Measurements from ENCODE around the gene EVA1C. TPM values are rescaled to one million over a fixed set of nuclear protein-coding genes. Genes with fewer than 3 reads are reported as not detected.

EVA1C gene
- total RNA-seq, 1 experiment from 2014 or later, result 29.3 TPM

DNA sequence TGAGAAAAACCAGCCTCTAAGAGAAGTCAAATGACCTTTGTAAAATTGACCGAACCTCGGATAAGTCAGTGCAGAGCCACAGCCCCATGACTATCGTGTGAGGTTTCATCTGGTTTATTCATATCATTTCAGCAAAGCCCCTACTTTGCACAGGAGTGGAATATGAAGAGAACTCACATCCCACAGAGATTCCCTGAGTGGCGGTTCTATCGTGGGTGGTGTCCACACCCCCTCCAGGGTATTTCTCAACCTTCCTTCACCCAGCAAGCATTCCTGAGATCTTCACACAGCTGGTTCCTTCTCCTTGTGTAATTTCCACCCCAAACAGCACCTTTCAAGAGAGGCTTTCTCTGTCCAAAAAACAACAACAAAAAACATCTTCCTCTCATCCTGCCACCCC is 47.5 kb downstream of the EVA1C start:
- TF ChIP-seq SP1 (IDR thresholded peaks at IDR 0.05; ENCODE audit: low read depth) (no peak), POLR2AphosphoS5 (IDR thresholded peaks at IDR 0.05; ENCODE audit: low read depth, low read length) (no peak)
- TF ChIP-seq, protein P1, sequence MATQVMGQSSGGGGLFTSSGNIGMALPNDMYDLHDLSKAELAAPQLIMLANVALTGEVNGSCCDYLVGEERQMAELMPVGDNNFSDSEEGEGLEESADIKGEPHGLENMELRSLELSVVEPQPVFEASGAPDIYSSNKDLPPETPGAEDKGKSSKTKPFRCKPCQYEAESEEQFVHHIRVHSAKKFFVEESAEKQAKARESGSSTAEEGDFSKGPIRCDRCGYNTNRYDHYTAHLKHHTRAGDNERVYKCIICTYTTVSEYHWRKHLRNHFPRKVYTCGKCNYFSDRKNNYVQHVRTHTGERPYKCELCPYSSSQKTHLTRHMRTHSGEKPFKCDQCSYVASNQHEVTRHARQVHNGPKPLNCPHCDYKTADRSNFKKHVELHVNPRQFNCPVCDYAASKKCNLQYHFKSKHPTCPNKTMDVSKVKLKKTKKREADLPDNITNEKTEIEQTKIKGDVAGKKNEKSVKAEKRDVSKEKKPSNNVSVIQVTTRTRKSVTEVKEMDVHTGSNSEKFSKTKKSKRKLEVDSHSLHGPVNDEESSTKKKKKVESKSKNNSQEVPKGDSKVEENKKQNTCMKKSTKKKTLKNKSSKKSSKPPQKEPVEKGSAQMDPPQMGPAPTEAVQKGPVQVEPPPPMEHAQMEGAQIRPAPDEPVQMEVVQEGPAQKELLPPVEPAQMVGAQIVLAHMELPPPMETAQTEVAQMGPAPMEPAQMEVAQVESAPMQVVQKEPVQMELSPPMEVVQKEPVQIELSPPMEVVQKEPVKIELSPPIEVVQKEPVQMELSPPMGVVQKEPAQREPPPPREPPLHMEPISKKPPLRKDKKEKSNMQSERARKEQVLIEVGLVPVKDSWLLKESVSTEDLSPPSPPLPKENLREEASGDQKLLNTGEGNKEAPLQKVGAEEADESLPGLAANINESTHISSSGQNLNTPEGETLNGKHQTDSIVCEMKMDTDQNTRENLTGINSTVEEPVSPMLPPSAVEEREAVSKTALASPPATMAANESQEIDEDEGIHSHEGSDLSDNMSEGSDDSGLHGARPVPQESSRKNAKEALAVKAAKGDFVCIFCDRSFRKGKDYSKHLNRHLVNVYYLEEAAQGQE (IDR thresholded peaks at IDR 0.05; ENCODE audit: low read depth), result no peak
- H3K4me2 ChIP-seq (ENCODE audit: low read length), result no peak overlapping the region
- H3K9me2 ChIP-seq (ENCODE audit: insufficient read depth), result no peaks in the 10 kb centered on the region
- DNase-seq (ENCODE audit: low read depth, low spot score) (no peak), ATAC-seq (no peak)
- 0 out of 2 replicates have a peak overlapping the region, but pooled peaks have one; percentile 33 for H3K27ac ChIP-seq (ENCODE audit: low read depth, low read length)
- H3K27me3 ChIP-seq (ENCODE audit: insufficient read depth, low read length), result no peaks in the 10 kb centered on the region
- intact Hi-C loops (cut with micrococcal nuclease), result no loop called here
- ChIA-PET POLR2A (no interaction called here), CTCF (no interaction called here), RAD21 (ENCODE audit: low non-redundant PET in 1 of 2, low total read pairs in 2 of 2, uncharacterized antibody in 2 of 2, unreplicated experiment in 2 of 2) (no interaction called here)
- H3K9ac ChIP-seq (ENCODE audit: low read length), result no peak overlapping the region
- H3K4me1 ChIP-seq (ENCODE audit: control insufficient read depth in 1 of 2, insufficient read depth in 2 of 2, low read length in 2 of 2), result peaks cover 70 to 75% of the 10 kb centered on the region in 2 experiments
- H3K36me3 ChIP-seq (ENCODE audit: control insufficient read depth in 1 of 2, insufficient read depth in 2 of 2, low read length in 2 of 2), result peaks cover 0 to 42% of the 10 kb centered on the region in 2 experiments; a peak in 3 of 4 replicates
- BruUV-seq (replicated peaks), result no TSS peak
- no peaks in the 10 kb centered on the region for H3K9me3 ChIP-seq (ENCODE audit: control insufficient read depth in 1 of 2, insufficient read depth in 1 of 2, low read depth in 1 of 2, low read length in 2 of 2)
- H4K20me1 ChIP-seq (ENCODE audit: insufficient read depth), result no peaks in the 10 kb centered on the region
- H2AFZ ChIP-seq (ENCODE audit: low read depth, low read length, poor library complexity, severe bottlenecking), result no peak overlapping the region
- no peak overlapping the region for H3K4me3 ChIP-seq (replicated peaks in 1 of 2; ENCODE audit: low read depth in 1 of 2, low read length in 2 of 2)
- peaks cover 54% of the 10 kb centered on the region for H3K79me2 ChIP-seq (ENCODE audit: insufficient read depth, low read length)

DNA sequence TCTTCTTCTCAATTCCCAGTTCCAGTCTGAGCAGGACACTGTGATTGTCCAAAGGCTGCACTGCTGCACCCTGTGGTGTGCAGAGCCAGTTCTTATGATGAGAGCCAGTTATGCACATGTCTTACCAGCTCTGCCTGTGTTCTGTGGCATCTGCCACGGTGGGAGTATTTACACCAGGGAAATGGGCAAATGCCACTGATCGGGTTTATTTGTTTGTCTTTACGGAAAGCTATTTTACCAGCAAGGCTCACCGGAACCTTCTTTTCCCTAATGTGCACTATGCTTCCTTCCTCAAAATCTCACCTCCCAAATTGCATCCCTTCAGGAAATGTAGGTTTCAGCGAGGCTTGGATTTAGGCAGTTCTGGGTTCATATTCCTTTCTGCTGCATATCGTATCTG is 49.0 kb downstream of the EVA1C start:
- intact Hi-C loops (cut with micrococcal nuclease), result no loop called here
- no peak for TF ChIP-seq CEBPB (IDR thresholded peaks at IDR 0.05; ENCODE audit: low read depth)
- TF ChIP-seq, protein P2, sequence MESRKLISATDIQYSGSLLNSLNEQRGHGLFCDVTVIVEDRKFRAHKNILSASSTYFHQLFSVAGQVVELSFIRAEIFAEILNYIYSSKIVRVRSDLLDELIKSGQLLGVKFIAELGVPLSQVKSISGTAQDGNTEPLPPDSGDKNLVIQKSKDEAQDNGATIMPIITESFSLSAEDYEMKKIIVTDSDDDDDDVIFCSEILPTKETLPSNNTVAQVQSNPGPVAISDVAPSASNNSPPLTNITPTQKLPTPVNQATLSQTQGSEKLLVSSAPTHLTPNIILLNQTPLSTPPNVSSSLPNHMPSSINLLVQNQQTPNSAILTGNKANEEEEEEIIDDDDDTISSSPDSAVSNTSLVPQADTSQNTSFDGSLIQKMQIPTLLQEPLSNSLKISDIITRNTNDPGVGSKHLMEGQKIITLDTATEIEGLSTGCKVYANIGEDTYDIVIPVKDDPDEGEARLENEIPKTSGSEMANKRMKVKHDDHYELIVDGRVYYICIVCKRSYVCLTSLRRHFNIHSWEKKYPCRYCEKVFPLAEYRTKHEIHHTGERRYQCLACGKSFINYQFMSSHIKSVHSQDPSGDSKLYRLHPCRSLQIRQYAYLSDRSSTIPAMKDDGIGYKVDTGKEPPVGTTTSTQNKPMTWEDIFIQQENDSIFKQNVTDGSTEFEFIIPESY (IDR thresholded peaks at IDR 0.05; ENCODE audit: extremely low read depth, insufficient replicate concordance, low read length), result no peak
- TF ChIP-seq, protein P3, sequence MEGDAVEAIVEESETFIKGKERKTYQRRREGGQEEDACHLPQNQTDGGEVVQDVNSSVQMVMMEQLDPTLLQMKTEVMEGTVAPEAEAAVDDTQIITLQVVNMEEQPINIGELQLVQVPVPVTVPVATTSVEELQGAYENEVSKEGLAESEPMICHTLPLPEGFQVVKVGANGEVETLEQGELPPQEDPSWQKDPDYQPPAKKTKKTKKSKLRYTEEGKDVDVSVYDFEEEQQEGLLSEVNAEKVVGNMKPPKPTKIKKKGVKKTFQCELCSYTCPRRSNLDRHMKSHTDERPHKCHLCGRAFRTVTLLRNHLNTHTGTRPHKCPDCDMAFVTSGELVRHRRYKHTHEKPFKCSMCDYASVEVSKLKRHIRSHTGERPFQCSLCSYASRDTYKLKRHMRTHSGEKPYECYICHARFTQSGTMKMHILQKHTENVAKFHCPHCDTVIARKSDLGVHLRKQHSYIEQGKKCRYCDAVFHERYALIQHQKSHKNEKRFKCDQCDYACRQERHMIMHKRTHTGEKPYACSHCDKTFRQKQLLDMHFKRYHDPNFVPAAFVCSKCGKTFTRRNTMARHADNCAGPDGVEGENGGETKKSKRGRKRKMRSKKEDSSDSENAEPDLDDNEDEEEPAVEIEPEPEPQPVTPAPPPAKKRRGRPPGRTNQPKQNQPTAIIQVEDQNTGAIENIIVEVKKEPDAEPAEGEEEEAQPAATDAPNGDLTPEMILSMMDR (IDR thresholded peaks at IDR 0.05 in 2 of 3, conservative IDR thresholded peaks at IDR 0.05 in 1 of 3; ENCODE audit: borderline replicate concordance in 1 of 3, insufficient read depth in 1 of 3, low read depth in 2 of 3, low read length in 2 of 3), result no peak
- TF ChIP-seq JUND (IDR thresholded peaks at IDR 0.05), result no peak
- no peak for TF ChIP-seq TCF7L2 (IDR thresholded peaks at IDR 0.05; ENCODE audit: borderline replicate concordance, extremely low read depth, insufficient read depth, insufficient read length)

More for the DNA sequence above, 49.0 kb downstream of the EVA1C start:
- RAD21 ChIA-PET (ENCODE audit: low non-redundant PET in 1 of 2, low total read pairs in 2 of 2, uncharacterized antibody in 2 of 2, unreplicated experiment in 2 of 2), result no interaction called here
- peaks cover 0 to 35% of the 10 kb centered on the region in 2 experiments; a peak in 2 of 4 replicates for H3K36me3 ChIP-seq (ENCODE audit: control insufficient read depth in 1 of 2, insufficient read depth in 2 of 2, low read length in 2 of 2)
- POLR2A ChIA-PET, result no interaction called here
- ATAC-seq, result no peak
- no peaks in the 10 kb centered on the region for H3K9me2 ChIP-seq (ENCODE audit: insufficient read depth)
- DNase-seq (ENCODE audit: low read depth, low spot score), result no peak
- BruUV-seq (replicated peaks), result no TSS peak
- H3K4me1 ChIP-seq (ENCODE audit: control insufficient read depth in 1 of 2, insufficient read depth in 2 of 2, low read length in 2 of 2), result peaks cover 66 to 69% of the 10 kb centered on the region in 2 experiments
- H3K27ac ChIP-seq (ENCODE audit: low read depth, low read length), result peak overlapping the region; percentile 91
- H3K27me3 ChIP-seq (ENCODE audit: insufficient read depth, low read length), result no peaks in the 10 kb centered on the region
- no peak overlapping the region for H3K4me3 ChIP-seq (replicated peaks in 1 of 2; ENCODE audit: low read depth in 1 of 2, low read length in 2 of 2)
- H3K9me3 ChIP-seq (ENCODE audit: control insufficient read depth in 1 of 2, insufficient read depth in 1 of 2, low read depth in 1 of 2, low read length in 2 of 2), result no peaks in the 10 kb centered on the region
- no peak overlapping the region for H2AFZ ChIP-seq (ENCODE audit: low read depth, low read length, poor library complexity, severe bottlenecking)
- peak overlapping the region; percentile 71 for H3K4me2 ChIP-seq (ENCODE audit: low read length)
- H4K20me1 ChIP-seq (ENCODE audit: insufficient read depth), result no peaks in the 10 kb centered on the region
- CTCF ChIA-PET, result no interaction called here
- no peak overlapping the region for H3K9ac ChIP-seq (ENCODE audit: low read length)
- peaks cover 44% of the 10 kb centered on the region for H3K79me2 ChIP-seq (ENCODE audit: insufficient read depth, low read length)

Measured in HCT116 (cell line).